AG10803 (cell line): ENCODE data around the gene PRAME.

Experiments
- DNase-seq: peaks from one replicate; pipeline ENCODE4 v3.0.0; 2010; ENCODE audit warnings: low read depth
- H3K4me3 ChIP-seq: 2 replicates; pipeline ENCODE4 v1.5.1; 2011; ENCODE audit warnings: mild to moderate bottlenecking, low read length, control low read depth
- TF ChIP-seq, protein P1 (sequence below): conservative IDR thresholded peaks from 2 replicates; pipeline ENCODE4 v1.5.1; 2011; ENCODE audit warnings: mild to moderate bottlenecking, low read length, control low read depth, inconsistent platforms

PRAME gene

GRCh38 chr22:22528780-22529179 lies 30.3 kb downstream of the PRAME start:
- no peak for DNase-seq
- no peak overlapping the region for H3K4me3 ChIP-seq
- TF ChIP-seq, protein P1, sequence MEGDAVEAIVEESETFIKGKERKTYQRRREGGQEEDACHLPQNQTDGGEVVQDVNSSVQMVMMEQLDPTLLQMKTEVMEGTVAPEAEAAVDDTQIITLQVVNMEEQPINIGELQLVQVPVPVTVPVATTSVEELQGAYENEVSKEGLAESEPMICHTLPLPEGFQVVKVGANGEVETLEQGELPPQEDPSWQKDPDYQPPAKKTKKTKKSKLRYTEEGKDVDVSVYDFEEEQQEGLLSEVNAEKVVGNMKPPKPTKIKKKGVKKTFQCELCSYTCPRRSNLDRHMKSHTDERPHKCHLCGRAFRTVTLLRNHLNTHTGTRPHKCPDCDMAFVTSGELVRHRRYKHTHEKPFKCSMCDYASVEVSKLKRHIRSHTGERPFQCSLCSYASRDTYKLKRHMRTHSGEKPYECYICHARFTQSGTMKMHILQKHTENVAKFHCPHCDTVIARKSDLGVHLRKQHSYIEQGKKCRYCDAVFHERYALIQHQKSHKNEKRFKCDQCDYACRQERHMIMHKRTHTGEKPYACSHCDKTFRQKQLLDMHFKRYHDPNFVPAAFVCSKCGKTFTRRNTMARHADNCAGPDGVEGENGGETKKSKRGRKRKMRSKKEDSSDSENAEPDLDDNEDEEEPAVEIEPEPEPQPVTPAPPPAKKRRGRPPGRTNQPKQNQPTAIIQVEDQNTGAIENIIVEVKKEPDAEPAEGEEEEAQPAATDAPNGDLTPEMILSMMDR: no peak

- TF ChIP-seq, protein P1: no peak
- DNase-seq: no peak
- no peak overlapping the region for H3K4me3 ChIP-seq
Measured at GRCh38 chr22:22527312-22527711, 31.8 kb downstream of the PRAME start.

DNA sequence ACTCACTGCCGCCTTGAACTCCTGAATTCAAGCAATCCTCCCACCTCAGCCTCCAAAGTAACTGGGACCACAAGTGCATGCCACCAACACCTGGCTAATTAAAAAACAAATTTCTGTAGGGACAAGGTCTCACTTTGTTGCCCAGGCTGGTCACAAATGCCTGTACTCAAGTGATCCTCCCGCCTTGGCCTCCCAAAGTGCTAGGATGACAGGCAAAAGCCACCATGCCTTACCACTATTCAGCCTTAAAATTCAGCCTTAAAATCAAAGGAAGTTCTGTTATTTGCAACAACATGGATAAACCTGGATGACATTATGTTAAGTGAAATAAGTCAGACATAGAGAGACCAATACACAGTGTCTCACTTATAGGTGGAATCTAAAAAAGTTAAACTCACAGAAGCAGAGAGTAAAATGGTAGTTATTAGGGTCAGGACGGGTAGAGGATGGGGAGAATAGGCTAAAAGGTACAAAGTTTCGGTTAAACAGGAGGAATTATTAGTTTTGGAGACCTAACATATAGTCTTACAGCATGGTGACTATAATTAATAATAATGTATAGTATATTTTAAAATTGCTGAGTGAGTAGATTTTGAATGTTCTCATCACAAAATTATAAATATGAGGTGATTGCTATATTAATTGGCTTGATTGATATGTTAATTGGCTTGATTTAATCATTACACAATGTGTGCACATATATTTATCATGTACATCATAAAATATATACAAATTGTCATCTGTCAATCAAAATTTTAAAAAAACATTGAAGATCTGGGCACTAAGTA lies 32.7 kb downstream of the PRAME start:
- no peak for DNase-seq
- no peak overlapping the region for H3K4me3 ChIP-seq
- TF ChIP-seq, protein P1: no peak

DNA sequence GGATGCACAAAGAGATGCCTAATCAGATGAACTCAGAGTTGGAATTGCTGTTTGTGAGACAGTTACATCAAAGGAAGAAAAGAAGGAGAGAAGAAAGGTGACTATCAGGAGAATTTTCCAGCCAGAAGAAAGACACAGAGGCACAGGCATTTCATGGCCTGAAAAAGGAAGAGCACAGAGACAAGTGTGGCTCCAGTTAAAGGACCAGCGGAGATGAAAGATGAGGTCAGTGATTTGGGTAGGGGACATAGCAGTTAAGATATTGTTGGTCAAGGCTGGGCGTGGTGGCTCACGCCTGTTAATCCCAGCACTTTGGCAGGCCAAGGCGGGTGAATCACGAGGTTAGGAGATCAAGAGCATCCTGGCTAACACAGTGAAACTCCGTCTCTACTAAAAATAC lies 35.6 kb downstream of the PRAME start:
- H3K4me3 ChIP-seq: no peak overlapping the region
- TF ChIP-seq, protein P1: no peak
- DNase-seq: no peak

DNA sequence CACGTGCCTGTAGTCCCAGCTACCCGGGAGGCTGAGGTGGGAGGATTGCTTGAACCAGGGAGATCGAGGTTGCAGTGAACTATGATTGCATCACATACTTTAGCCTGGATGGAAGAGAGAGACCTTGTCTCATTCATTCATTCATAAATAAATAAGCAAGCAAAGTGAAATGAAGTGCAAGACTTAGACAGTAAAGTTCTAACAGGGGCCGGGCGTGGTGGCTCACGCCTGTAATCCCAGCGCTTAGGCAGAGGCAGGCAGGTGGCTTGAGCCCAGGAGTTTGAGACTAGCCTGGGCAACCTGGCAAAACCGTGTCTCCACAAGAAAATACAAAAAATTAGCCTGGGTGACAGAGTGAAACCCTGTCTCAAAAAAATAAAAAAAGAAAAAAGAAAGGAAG lies 37.4 kb downstream of the PRAME start:
- DNase-seq: no peak
- H3K4me3 ChIP-seq: no peak overlapping the region
- TF ChIP-seq, protein P1: no peak

DNA sequence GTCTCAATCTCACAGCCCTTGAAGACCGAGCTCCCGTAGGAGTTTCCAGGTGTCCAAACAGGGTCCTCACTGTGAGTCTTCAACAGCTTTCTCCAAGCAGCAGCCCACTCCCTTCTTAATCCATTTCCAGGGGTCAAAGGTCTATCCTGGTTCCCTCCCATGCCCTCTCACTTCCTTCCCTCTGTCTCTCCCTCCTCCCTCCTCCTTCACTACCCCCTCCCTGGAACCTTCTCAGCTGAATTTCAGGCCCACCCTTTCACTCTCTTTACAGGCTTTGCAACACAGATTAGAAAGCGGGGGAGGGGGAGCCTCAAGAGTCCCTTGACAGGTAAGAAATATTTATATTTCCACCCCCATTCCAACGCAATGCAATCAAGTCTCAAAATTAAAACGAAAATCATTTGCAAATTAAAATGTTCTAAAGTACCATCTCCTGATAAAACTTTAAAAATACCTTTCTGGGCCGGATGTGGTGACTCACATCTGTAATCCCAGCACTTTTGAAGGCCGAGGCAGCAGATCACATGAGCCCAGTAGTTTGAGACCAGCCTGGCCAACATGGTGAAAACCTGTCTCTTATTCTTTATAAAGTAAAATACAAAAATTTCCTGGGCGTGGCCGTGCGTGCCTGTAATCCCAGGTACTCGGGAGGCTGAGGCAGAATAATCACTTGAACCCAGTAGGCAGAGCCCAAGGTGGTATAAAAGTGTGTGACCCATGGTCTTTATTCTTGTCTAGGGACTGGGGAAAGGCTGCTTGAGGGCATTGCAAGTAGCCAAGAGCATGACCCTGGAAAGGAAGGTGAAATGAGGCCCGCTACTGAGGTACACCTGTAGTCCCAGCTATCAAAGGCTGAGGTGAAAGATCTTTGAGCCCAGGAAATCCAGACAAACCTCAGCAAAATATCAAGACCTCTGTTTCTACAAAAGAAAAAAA lies 38.1 kb downstream of the PRAME start:
- no peak for DNase-seq
- TF ChIP-seq, protein P1: no peak
- H3K4me3 ChIP-seq: no peak overlapping the region
